ENCODE measurements around the gene SERP2.

The SERP2 gene

DNA sequence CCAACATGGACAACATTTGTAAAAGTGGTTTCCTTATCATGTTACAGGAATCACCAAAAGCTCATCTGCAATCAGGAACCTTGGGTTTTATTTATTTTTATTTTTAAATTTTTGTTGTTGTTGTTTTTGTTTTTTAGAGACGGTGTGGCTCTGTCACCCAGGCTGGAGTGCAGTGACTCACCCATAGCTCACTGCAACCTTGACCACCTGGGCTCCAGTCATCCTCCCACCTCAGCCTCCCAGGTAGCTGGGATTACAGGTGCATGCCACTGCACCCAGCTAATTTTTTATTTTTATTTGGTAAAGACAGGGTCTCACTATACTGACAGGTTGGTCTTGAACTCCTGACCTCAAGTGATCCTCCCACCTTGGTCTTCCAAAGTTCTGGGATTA is 13.6 kb upstream of the SERP2 start:
- no peak for DNase-seq (ENCODE audit: low spot score)

- no peak for DNase-seq (ENCODE audit: low spot score)
Measured at GRCh38 chr13:44362394-44363040, 11.1 kb upstream of the SERP2 start.

- no peak for DNase-seq (ENCODE audit: low spot score)
Measured at GRCh38 chr13:44363631-44364344, 9.8 kb upstream of the SERP2 start.

- no peak for DNase-seq (ENCODE audit: low spot score)
Measured at GRCh38 chr13:44364345-44365000, 9.2 kb upstream of the SERP2 start.

DNA sequence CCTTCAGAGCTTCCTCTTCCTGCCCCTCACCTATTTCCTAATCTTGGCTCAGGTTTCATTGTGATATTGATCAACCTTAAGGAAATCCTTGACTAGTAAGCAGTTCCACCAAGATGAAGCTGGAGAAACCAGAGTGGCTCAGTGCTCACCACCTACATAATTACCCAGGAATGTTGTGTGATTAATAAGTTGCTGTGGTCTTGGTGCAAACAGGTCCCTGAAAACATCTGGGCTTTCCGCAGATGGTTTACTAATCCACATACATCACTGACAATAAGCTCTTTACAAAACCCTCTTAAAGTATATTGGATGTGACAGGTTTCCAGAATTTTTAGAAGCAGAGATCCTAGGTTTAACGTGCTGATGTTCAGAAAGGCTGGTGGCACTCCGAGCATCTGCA is 8.6 kb upstream of the SERP2 start:
- no peak for DNase-seq (ENCODE audit: low spot score)

DNA sequence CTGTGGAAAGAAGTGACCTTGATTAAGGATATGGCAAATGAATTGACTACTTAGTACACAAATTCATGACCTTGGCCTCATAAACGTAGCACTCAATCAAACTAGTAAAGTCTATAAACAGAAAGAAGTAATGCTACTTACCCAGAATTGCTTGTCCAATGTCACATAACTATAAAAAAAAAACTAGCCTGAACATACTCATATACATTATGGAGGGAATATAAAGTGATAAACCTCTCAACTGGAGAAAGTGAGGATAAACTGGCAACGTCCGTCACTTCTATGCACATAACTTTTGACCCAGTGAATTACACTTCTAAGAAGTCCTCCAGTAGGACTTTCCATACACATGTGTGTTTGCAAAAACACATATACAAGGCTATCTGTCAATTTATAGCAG is 7.7 kb upstream of the SERP2 start:
- no peak for DNase-seq (ENCODE audit: low spot score)

DNA sequence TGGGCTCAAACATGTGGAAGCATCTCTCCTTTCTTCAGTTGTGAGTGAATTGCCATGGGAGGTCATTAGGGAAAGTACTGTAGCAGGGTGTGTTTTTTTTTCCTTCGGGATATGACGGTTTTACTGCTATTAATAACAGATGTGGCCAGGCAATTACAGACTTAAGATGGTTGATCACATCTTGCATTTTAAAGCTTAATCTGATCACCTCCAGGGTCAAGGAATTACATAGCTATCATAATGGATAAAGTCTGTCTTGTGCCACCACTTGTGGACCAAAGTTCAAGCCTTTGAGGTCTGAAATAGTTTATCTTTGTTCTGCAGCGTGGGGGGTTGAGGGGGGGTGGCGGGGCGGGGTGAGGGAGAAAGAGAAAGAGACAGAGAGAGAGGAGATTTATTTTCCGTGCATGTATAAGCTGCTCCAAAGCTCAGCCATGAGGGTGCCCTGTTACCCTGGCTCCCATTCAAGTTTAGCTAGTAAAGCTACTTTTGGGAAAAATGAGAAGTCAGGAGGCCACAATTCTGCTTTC is 5.5 kb upstream of the SERP2 start:
- DNase-seq (ENCODE audit: low spot score), result no peak

DNA sequence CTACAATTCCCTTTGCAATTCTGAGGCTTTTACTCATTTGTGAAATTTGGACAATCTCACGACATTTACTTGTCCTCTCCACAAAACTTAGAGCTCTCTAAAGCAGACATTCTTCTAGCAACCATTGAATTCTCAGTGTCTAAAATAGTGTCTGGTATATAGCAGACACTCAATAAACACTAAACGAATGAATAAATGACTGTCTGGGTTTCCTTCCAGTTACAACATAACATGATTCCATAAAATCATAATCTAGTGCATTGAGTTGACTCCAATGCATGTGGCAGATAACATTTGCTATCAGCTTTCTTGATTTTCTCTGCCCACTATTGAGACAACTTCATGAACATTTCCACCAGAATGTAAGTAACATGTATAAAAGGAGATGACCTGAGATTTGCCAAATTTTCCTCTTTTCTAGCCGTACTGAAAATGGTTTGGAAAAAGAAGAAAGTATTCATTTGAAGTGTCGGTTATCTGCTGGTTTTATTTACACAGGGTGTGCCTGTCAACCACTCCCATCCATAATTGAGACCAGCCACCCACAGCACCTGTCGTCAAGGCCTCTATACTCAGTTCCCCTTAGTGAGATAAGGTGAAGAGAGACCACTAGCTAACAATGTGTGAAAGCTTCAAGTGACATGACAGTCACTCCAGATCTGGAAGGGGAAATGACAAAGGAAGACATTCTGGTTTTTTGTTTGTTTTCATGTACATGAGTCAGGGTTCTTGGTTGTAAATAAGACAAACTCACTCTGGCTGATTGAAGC is 4.8 kb upstream of the SERP2 start:
- no peak for DNase-seq (ENCODE audit: low spot score)

- DNase-seq (ENCODE audit: low spot score), result no peak
Measured at GRCh38 chr13:44371421-44371820, 2.2 kb upstream of the SERP2 start.

DNA sequence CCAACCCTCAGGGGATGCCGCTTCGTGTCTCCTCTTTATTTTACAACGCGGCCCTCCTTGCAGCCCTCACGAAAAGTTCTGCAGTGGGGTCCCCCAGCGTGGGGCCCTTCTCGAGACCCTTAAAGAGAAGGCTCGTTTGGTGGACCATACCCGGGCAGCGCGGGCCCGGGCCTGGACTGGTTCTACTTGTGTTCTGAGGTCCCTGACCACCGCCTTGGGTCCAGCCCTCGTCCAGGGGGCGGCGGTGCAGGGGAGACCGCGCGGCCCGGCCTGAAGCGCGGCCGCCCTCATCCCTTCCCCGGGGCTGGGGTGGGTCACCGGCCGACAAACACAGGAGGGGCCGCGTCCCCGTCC is 400 bp upstream of the SERP2 start:
- DNase-seq (ENCODE audit: low spot score), result no peak

GRCh38 chr13:44374348-44374712 is 706 bp downstream of the SERP2 start:
- DNase-seq (ENCODE audit: low spot score), result no peak

DNA sequence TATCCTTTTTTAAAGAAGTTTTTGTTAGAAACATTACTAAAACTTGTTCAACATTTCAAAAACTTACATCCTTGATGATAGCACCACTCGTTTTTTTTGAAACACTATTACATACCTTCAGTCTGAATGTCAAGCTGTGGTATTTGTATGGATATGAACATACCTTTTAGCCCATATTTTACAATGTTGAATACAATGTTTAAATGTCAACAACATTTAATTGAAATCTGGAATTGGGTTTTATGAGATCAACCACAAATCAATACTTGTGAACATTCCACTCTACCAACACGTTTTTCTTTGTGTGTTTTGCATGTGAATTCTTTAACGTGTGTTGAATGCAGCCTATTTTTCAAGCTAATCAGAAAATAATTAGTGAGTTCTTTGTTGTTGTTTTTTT is 4.7 kb downstream of the SERP2 start:
- no peak for DNase-seq (ENCODE audit: low spot score)

- no peak for DNase-seq (ENCODE audit: low spot score)
Measured at GRCh38 chr13:44379885-44380284, 6.3 kb downstream of the SERP2 start.

GRCh38 chr13:44380404-44381165 is 7.0 kb downstream of the SERP2 start:
- DNase-seq (ENCODE audit: low spot score), result no peak

GRCh38 chr13:44382635-44383145 is 9.1 kb downstream of the SERP2 start:
- no peak for DNase-seq (ENCODE audit: low spot score)

DNA sequence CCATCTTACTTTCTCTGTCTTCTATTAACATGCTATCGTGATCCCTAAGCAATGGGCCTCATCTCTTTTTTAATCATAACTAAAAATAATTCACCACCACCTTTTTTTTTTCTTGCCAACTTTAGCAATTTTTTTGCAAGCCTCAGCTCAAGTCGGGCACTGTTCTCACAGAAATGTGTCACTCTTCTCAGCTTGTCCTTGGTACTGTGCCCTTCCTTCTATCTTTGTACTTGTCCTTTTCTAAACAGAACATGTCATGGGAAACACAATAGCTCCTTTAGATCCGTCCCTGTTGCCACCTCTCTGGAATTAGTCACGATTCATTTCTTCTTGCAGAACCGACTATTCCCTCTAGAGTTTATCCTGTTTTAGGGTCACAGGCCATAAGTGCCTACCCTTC is 10.3 kb downstream of the SERP2 start:
- DNase-seq (ENCODE audit: low spot score), result no peak

- DNase-seq (ENCODE audit: low spot score), result no peak
Measured at GRCh38 chr13:44384778-44385177, 11.2 kb downstream of the SERP2 start.

- no peak for DNase-seq (ENCODE audit: low spot score)
Measured at GRCh38 chr13:44385401-44385800, 11.8 kb downstream of the SERP2 start.

DNA sequence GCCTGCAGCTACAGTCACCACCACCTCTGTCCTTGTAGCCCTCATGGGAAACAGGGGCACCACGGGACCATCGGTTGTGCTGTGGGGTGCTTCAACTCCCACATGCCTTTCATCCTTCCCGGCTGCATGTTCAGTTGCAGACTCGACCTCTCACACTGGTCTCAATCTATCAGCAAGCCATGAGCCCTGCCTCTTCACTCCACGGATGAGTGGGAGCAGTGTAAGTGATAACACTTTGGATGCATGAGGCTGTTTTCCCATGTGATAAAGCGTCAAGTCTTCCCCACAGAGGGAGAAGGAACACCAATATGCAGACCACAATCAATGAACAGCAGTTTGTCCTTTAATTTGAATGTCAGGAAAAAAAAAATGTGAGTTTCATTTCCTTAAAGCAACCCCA is 12.2 kb downstream of the SERP2 start:
- no peak for DNase-seq (ENCODE audit: low spot score)

- no peak for DNase-seq (ENCODE audit: low spot score)
Measured at GRCh38 chr13:44386913-44387556, 13.4 kb downstream of the SERP2 start.

DNA sequence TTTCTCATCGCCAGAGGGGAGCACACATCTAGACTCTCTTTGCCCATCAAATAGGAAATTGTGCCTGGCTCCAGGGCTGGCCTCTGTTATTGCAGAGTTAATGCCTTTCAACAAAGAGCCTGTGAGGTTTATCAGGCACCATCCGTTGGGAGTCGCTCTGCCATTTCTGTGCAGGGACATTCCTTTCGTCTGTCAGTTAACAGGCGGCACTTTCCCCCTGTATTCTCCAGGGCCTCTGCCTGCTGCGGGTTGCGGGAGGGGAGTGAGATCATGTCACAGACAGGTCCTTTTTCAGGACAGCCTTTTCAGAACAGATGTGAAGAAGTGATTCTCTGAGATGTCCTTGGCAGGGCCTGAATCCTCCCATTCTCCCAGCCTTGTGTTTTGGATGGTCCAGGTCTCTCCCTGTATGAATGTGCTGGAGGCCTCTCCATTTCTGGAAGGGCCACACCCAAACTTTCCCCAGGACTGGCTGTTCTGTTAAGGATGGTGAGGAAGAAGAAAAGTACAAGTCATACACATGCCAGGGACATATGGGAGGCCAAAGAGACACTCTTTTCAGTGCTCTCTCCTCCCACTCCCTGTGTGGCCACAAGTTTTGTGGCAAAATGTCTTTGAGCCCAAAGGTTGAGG is 14.9 kb downstream of the SERP2 start:
- DNase-seq (ENCODE audit: low spot score), result no peak

Measured in CD4-positive, alpha-beta T cell treated with Interleukin-15 for 4 hours (primary cell).